GM19438 (cell line): Measurements from ENCODE around the gene SLC6A12.
"Not testable (repeated sequence)": the region's sequence is repeated elsewhere in the genome, so short reads cannot be mapped to it uniquely, and the experiment has no call there.

ENCODE experiments used
- ATAC-seq: cut with Tn5 transposase; IDR thresholded peaks from one replicate; pipeline ENCODE4 v1.9.1; 2021; ENCODE audit warnings: low read depth; ENCODE audit not compliant: unreplicated experiment

Gene SLC6A12

GRCh38 chr12:235967-236366 is 22.0 kb upstream of the SLC6A12 start:
- ATAC-seq = not testable (repeated sequence)

GRCh38 chr12:234891-235415 is 21.0 kb upstream of the SLC6A12 start:
- ATAC-seq = no peak

GRCh38 chr12:234019-234418 is 20.1 kb upstream of the SLC6A12 start:
- ATAC-seq = no peak

GRCh38 chr12:233615-233968 is 19.6 kb upstream of the SLC6A12 start:
- no peak for ATAC-seq

GRCh38 chr12:232731-233614 is 19.0 kb upstream of the SLC6A12 start:
- ATAC-seq = no peak

- ATAC-seq = no peak
Measured at GRCh38 chr12:230925-231671, 17.1 kb upstream of the SLC6A12 start.

- no peak for ATAC-seq
Measured at GRCh38 chr12:229441-230191, 15.7 kb upstream of the SLC6A12 start.

GRCh38 chr12:228846-229200 is 14.9 kb upstream of the SLC6A12 start:
- no peak for ATAC-seq

GRCh38 chr12:227923-228845 is 14.2 kb upstream of the SLC6A12 start:
- no peak for ATAC-seq

- no peak for ATAC-seq
Measured at GRCh38 chr12:227286-227915, 13.4 kb upstream of the SLC6A12 start.

- ATAC-seq = no peak
Measured at GRCh38 chr12:226401-226800, 12.4 kb upstream of the SLC6A12 start.

- ATAC-seq = no peak
Measured at GRCh38 chr12:225012-225411, 11.1 kb upstream of the SLC6A12 start.

GRCh38 chr12:224330-224729 is 10.4 kb upstream of the SLC6A12 start:
- ATAC-seq = no peak

GRCh38 chr12:223841-224240 is 9.9 kb upstream of the SLC6A12 start:
- no peak for ATAC-seq

- no peak for ATAC-seq
Measured at GRCh38 chr12:221736-222135, 7.8 kb upstream of the SLC6A12 start.

GRCh38 chr12:220946-221550 is 7.1 kb upstream of the SLC6A12 start:
- ATAC-seq = no peak

GRCh38 chr12:220491-220890 is 6.5 kb upstream of the SLC6A12 start:
- ATAC-seq = no peak

GRCh38 chr12:219891-220352 is 6.0 kb upstream of the SLC6A12 start:
- no peak for ATAC-seq
